ENCODE measurements around the gene ELL. TPM values are rescaled to one million over a fixed set of nuclear protein-coding genes. Genes with fewer than 3 reads are reported as not detected.
A peak's percentile ranks its signal among the peaks of the same experiment; 100 is the strongest.

ELL gene
- total and polyA plus RNA-seq, 8 donors: 4.1 to 88.7 (median 11.2) TPM

- Histone ChIP-seq H3K4me3 (no peak overlapping the region), H3K27me3 (no peaks in the 10 kb centered on the region), H3K36me3 (no peaks in the 10 kb centered on the region), H3K9me3 (no peaks in the 10 kb centered on the region), H3K27ac (peak overlapping the region in 4 of 5 donors; percentile 13 to 75 (median 71)), H3K4me1 (peaks cover 83 to 100% (median 97%) of the 10 kb centered on the region in 4 donors)
- 38 to 47% (median 42%) methylated on average over 6 to 9 of the region's 9 CpGs for WGBS, 5 donors
- peak in 1 of 2 donors; percentile 74 for DNase-seq
- no peak for TF ChIP-seq POLR2AphosphoS5 (IDR thresholded peaks at IDR 0.05)
- TF ChIP-seq POLR2A (IDR thresholded peaks at IDR 0.05): no peak
- TF ChIP-seq EP300 (IDR thresholded peaks at IDR 0.05): no peak
- TF ChIP-seq, protein P1, sequence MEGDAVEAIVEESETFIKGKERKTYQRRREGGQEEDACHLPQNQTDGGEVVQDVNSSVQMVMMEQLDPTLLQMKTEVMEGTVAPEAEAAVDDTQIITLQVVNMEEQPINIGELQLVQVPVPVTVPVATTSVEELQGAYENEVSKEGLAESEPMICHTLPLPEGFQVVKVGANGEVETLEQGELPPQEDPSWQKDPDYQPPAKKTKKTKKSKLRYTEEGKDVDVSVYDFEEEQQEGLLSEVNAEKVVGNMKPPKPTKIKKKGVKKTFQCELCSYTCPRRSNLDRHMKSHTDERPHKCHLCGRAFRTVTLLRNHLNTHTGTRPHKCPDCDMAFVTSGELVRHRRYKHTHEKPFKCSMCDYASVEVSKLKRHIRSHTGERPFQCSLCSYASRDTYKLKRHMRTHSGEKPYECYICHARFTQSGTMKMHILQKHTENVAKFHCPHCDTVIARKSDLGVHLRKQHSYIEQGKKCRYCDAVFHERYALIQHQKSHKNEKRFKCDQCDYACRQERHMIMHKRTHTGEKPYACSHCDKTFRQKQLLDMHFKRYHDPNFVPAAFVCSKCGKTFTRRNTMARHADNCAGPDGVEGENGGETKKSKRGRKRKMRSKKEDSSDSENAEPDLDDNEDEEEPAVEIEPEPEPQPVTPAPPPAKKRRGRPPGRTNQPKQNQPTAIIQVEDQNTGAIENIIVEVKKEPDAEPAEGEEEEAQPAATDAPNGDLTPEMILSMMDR (IDR thresholded peaks at IDR 0.05): no peak
- intact Hi-C loops (cut with DNase I; ENCODE audit: low total_unique reads): no loop called here
These were observed 20.0 kb downstream of the ELL start for GRCh38 chr19:18501832-18502231.

- H3K36me3 ChIP-seq: no peaks in the 10 kb centered on the region
- intact Hi-C loops (cut with DNase I; ENCODE audit: low total_unique reads): no loop called here
- H3K4me3 ChIP-seq: no peak overlapping the region
- peaks cover 83 to 100% (median 97%) of the 10 kb centered on the region in 4 donors for H3K4me1 ChIP-seq
- no peaks in the 10 kb centered on the region for H3K27me3 ChIP-seq
- H3K27ac ChIP-seq: peak overlapping the region; percentile 13 to 75 (median 73)
- TF ChIP-seq POLR2A (IDR thresholded peaks at IDR 0.05) (no peak), POLR2AphosphoS5 (IDR thresholded peaks at IDR 0.05) (no peak), EP300 (IDR thresholded peaks at IDR 0.05) (no peak)
- TF ChIP-seq, protein P1 (IDR thresholded peaks at IDR 0.05): no peak
- DNase-seq: no peak
- H3K9me3 ChIP-seq: no peaks in the 10 kb centered on the region
- WGBS, 5 donors: 86 to 93% (median 90%) methylated on average over 13 of the region's 13 CpGs
These were observed 20.5 kb downstream of the ELL start for GRCh38 chr19:18501351-18501750.

- Histone ChIP-seq H3K27ac (peak overlapping the region; percentile 13 to 75 (median 73)), H3K4me3 (no peak overlapping the region), H3K27me3 (no peaks in the 10 kb centered on the region), H3K36me3 (no peaks in the 10 kb centered on the region), H3K9me3 (no peaks in the 10 kb centered on the region), H3K4me1 (peaks cover 83 to 100% (median 97%) of the 10 kb centered on the region in 4 donors)
- intact Hi-C loops (cut with DNase I; ENCODE audit: low total_unique reads): no loop called here
- TF ChIP-seq POLR2A (IDR thresholded peaks at IDR 0.05) (no peak), EP300 (IDR thresholded peaks at IDR 0.05) (no peak), POLR2AphosphoS5 (IDR thresholded peaks at IDR 0.05) (peak in 1 of 3 donors; percentile 15)
- TF ChIP-seq, protein P1 (IDR thresholded peaks at IDR 0.05): no peak
- peak in 1 of 2 donors; percentile 93 for DNase-seq
- WGBS, 5 donors: 30 to 59% (median 36%) methylated on average over 9 to 11 of the region's 11 CpGs
These were observed 21.1 kb downstream of the ELL start for GRCh38 chr19:18500799-18501198.

- Histone ChIP-seq H3K36me3 (no peaks in the 10 kb centered on the region), H3K9me3 (no peaks in the 10 kb centered on the region), H3K4me1 (peaks cover 83 to 100% (median 97%) of the 10 kb centered on the region in 4 donors), H3K27ac (peak overlapping the region; percentile 12 to 75 (median 73)), H3K27me3 (no peaks in the 10 kb centered on the region), H3K4me3 (no peak overlapping the region)
- intact Hi-C loops (cut with DNase I; ENCODE audit: low total_unique reads): no loop called here
- WGBS, 5 donors: 41 to 62% (median 48%) methylated on average over 7 of the region's 7 CpGs
- TF ChIP-seq EP300 (IDR thresholded peaks at IDR 0.05) (no peak), POLR2A (IDR thresholded peaks at IDR 0.05) (no peak), POLR2AphosphoS5 (IDR thresholded peaks at IDR 0.05) (no peak)
- TF ChIP-seq, protein P1 (IDR thresholded peaks at IDR 0.05): no peak
- no peak for DNase-seq
These were observed 21.5 kb downstream of the ELL start for GRCh38 chr19:18500376-18500775.
